ENCODE results near the gene FTO. TPM values are rescaled to one million over a fixed set of nuclear protein-coding genes. Genes with fewer than 3 reads are reported as not detected.

Gene FTO
- polyA plus RNA-seq, 3 donors from 2014 or later = 61.3 to 106 (median 65.1) TPM

GRCh38 chr16:54053891-54054820 lies 350.2 kb downstream of the FTO start:
- Mint-ChIP-seq H3K4me1 (peaks cover 0 to 20% of the 10 kb centered on the region in 2 donors), H3K4me3 (no peak overlapping the region), H3K27ac (no peak overlapping the region), H3K36me3 (peaks cover 0 to 5% (median 0%) of the 10 kb centered on the region in 3 donors), H3K9me3 (no peaks in the 10 kb centered on the region), H3K27me3 (ENCODE audit: low read depth in 3 of 3) (no peaks in the 10 kb centered on the region)
- DNase-seq = no peak

- Mint-ChIP-seq H3K9me3 (no peaks in the 10 kb centered on the region), H3K4me3 (no peak overlapping the region), H3K4me1 (peaks cover 0 to 9% of the 10 kb centered on the region in 2 donors), H3K27ac (no peak overlapping the region), H3K36me3 (peaks cover 0 to 5% (median 0%) of the 10 kb centered on the region in 3 donors), H3K27me3 (ENCODE audit: low read depth in 3 of 3) (no peaks in the 10 kb centered on the region)
- no peak for DNase-seq
Measured at GRCh38 chr16:54055191-54055590, 351.2 kb downstream of the FTO start.

- no peaks in the 10 kb centered on the region for H3K9me3 Mint-ChIP-seq
- no peak overlapping the region for H3K27ac Mint-ChIP-seq
- DNase-seq = no peak
- H3K27me3 Mint-ChIP-seq (ENCODE audit: low read depth in 3 of 3) = no peaks in the 10 kb centered on the region
- H3K4me1 Mint-ChIP-seq = peaks cover 0 to 8% of the 10 kb centered on the region in 2 donors
- no peak overlapping the region for H3K4me3 Mint-ChIP-seq
- H3K36me3 Mint-ChIP-seq = peaks cover 0 to 5% (median 0%) of the 10 kb centered on the region in 3 donors
Measured at GRCh38 chr16:54055864-54056263, 351.9 kb downstream of the FTO start.

- Mint-ChIP-seq H3K36me3 (peaks cover 0 to 5% (median 0%) of the 10 kb centered on the region in 3 donors), H3K4me1 (peaks cover 0 to 3% of the 10 kb centered on the region in 2 donors), H3K27me3 (ENCODE audit: low read depth in 3 of 3) (no peaks in the 10 kb centered on the region), H3K27ac (no peak overlapping the region), H3K9me3 (no peaks in the 10 kb centered on the region), H3K4me3 (no peak overlapping the region)
- DNase-seq = no peak
Measured at GRCh38 chr16:54056921-54057320, 353.0 kb downstream of the FTO start.

- H3K27ac Mint-ChIP-seq = no peak overlapping the region
Measured at GRCh38 chr16:54059319-54059718, 355.4 kb downstream of the FTO start.

GRCh38 chr16:54060599-54061421 lies 356.9 kb downstream of the FTO start:
- H3K27me3 Mint-ChIP-seq (ENCODE audit: low read depth in 3 of 3) = no peaks in the 10 kb centered on the region
- H3K27ac Mint-ChIP-seq = no peak overlapping the region
- H3K4me1 Mint-ChIP-seq = no peaks in the 10 kb centered on the region
- no peak overlapping the region for H3K4me3 Mint-ChIP-seq
- H3K9me3 Mint-ChIP-seq = no peaks in the 10 kb centered on the region
- DNase-seq = no peak
- H3K36me3 Mint-ChIP-seq = peaks cover 7% of the 10 kb centered on the region in 3 donors

More at GRCh38 chr16:54059319-54059718, 355.4 kb downstream of the FTO start:
- Mint-ChIP-seq H3K4me3 (no peak overlapping the region), H3K27me3 (ENCODE audit: low read depth in 3 of 3) (no peaks in the 10 kb centered on the region), H3K4me1 (no peaks in the 10 kb centered on the region), H3K9me3 (no peaks in the 10 kb centered on the region), H3K36me3 (peaks cover 7% of the 10 kb centered on the region in 3 donors)
- DNase-seq = no peak

GRCh38 chr16:54061454-54061853 lies 357.5 kb downstream of the FTO start:
- Mint-ChIP-seq H3K27ac (no peak overlapping the region), H3K4me1 (no peaks in the 10 kb centered on the region), H3K36me3 (peaks cover 7% of the 10 kb centered on the region in 3 donors), H3K9me3 (no peaks in the 10 kb centered on the region), H3K27me3 (ENCODE audit: low read depth in 3 of 3) (no peaks in the 10 kb centered on the region), H3K4me3 (no peak overlapping the region)
- DNase-seq = no peak

- Mint-ChIP-seq H3K27me3 (ENCODE audit: low read depth in 3 of 3) (no peaks in the 10 kb centered on the region), H3K36me3 (peaks cover 4 to 7% (median 7%) of the 10 kb centered on the region in 3 donors), H3K4me3 (no peak overlapping the region), H3K4me1 (no peaks in the 10 kb centered on the region), H3K9me3 (no peaks in the 10 kb centered on the region), H3K27ac (peak overlapping the region in 2 of 6 donors; percentile 20 to 81)
- no peak for DNase-seq
Measured at GRCh38 chr16:54062361-54063278, 358.7 kb downstream of the FTO start.

- H3K27me3 Mint-ChIP-seq (ENCODE audit: low read depth in 3 of 3) = no peaks in the 10 kb centered on the region
- no peak overlapping the region for H3K4me3 Mint-ChIP-seq
- peaks cover 4 to 7% (median 7%) of the 10 kb centered on the region in 3 donors for H3K36me3 Mint-ChIP-seq
- DNase-seq = no peak
- H3K9me3 Mint-ChIP-seq = no peaks in the 10 kb centered on the region
- no peak overlapping the region for H3K27ac Mint-ChIP-seq
- no peaks in the 10 kb centered on the region for H3K4me1 Mint-ChIP-seq
Measured at GRCh38 chr16:54063279-54063773, 359.4 kb downstream of the FTO start.

GRCh38 chr16:54066451-54067105 lies 362.6 kb downstream of the FTO start:
- Mint-ChIP-seq H3K4me1 (no peaks in the 10 kb centered on the region), H3K36me3 (peaks cover 4 to 8% (median 7%) of the 10 kb centered on the region in 3 donors), H3K27ac (no peak overlapping the region), H3K4me3 (no peak overlapping the region), H3K9me3 (peaks cover 0 to 2% (median 0%) of the 10 kb centered on the region in 6 donors), H3K27me3 (ENCODE audit: low read depth in 3 of 3) (peaks cover 0 to 3% (median 0%) of the 10 kb centered on the region in 3 donors)
- no peak for DNase-seq

- Mint-ChIP-seq H3K27me3 (ENCODE audit: low read depth in 3 of 3) (peaks cover 0 to 3% (median 0%) of the 10 kb centered on the region in 3 donors), H3K4me1 (no peaks in the 10 kb centered on the region), H3K27ac (no peak overlapping the region), H3K36me3 (peaks cover 4 to 7% (median 6%) of the 10 kb centered on the region in 3 donors), H3K9me3 (peaks cover 0 to 2% (median 0%) of the 10 kb centered on the region in 6 donors), H3K4me3 (no peak overlapping the region)
- no peak for DNase-seq
Measured at GRCh38 chr16:54067322-54068065, 363.5 kb downstream of the FTO start.

- Mint-ChIP-seq H3K4me1 (no peaks in the 10 kb centered on the region), H3K36me3 (peaks cover 0 to 7% (median 5%) of the 10 kb centered on the region in 3 donors), H3K27me3 (ENCODE audit: low read depth in 3 of 3) (peaks cover 0 to 3% (median 0%) of the 10 kb centered on the region in 3 donors), H3K27ac (no peak overlapping the region), H3K4me3 (no peak overlapping the region), H3K9me3 (peaks cover 0 to 2% (median 0%) of the 10 kb centered on the region in 6 donors)
- no peak for DNase-seq
Measured at GRCh38 chr16:54068212-54068611, 364.3 kb downstream of the FTO start.

Data from immature natural killer cell (primary cell).